Neural cell (in vitro differentiated cells): Measurements from ENCODE around the gene TOMM20. TPM values are rescaled to one million over a fixed set of nuclear protein-coding genes. Genes with fewer than 3 reads are reported as not detected.
"Not testable (repeated sequence)": the region's sequence is repeated elsewhere in the genome, so short reads cannot be mapped to it uniquely, and the experiment has no call there.

ENCODE experiments used
- H2AFZ ChIP-seq: fragments of 200-600, 300-800 bp; sonication (generic), shearing (Covaris generic); 2 replicates; pipeline ENCODE4 v1.6.0; 2014; ENCODE audit warnings: low read depth, mild to moderate bottlenecking, antibody characterized with exemption, low read length, moderate library complexity
- H3F3A ChIP-seq: fragments of 200-600 bp; shearing (Covaris generic); 2 replicates; pipeline ENCODE4 v1.6.1; 2016; ENCODE audit warnings: mild to moderate bottlenecking, moderate library complexity, mixed read lengths, antibody characterized with exemption, low read length; ENCODE audit not compliant: insufficient read depth, poor library complexity, severe bottlenecking
- H3K27ac ChIP-seq: fragments of 200-600, 300-800 bp; sonication (generic), shearing (Covaris generic); 2 replicates; pipeline ENCODE4 v1.5.1; 2014; ENCODE audit warnings: mild to moderate bottlenecking, low read length, moderate library complexity
- H3K27me3 ChIP-seq: fragments of 300-800, 200-600 bp; sonication (generic), shearing (Covaris generic); 2 replicates; pipeline ENCODE4 v1.6.0; 2014; ENCODE audit warnings: mild to moderate bottlenecking, low read depth, low read length, moderate library complexity; ENCODE audit not compliant: insufficient read depth
- H3K36me3 ChIP-seq: fragments of 300-800, 200-600 bp; sonication (generic), shearing (Covaris generic); 2 replicates; pipeline ENCODE4 v1.5.1; 2014; ENCODE audit warnings: mild to moderate bottlenecking, antibody characterized with exemption, low read length, moderate library complexity; ENCODE audit not compliant: insufficient read depth
- H3K4me2 ChIP-seq: fragments of 300-800, 200-600 bp; sonication (generic), shearing (Covaris generic); 2 replicates; pipeline ENCODE4 v1.6.0; 2014; ENCODE audit warnings: mild to moderate bottlenecking, low read length
- H3K4me3 ChIP-seq: fragments of 300-800, 200-600 bp; sonication (generic), shearing (Covaris generic); 2 replicates; pipeline ENCODE4 v1.5.1; 2014; ENCODE audit warnings: mild to moderate bottlenecking, low read length, moderate library complexity
- H3K79me2 ChIP-seq: fragments of 200-600 bp; shearing (Covaris generic); replicated peaks from 2 replicates; pipeline ENCODE4 v1.6.0; 2014; ENCODE audit warnings: mild to moderate bottlenecking, low read length, moderate library complexity; ENCODE audit not compliant: insufficient read depth
- H3K9ac ChIP-seq: fragments of 300-800, 200-600 bp; sonication (generic), shearing (Covaris generic); 2 replicates; pipeline ENCODE4 v1.6.1; 2016; ENCODE audit warnings: mild to moderate bottlenecking, low read length, mixed read lengths
- H3K9me2 ChIP-seq: fragments of 200-600 bp; shearing (Covaris generic); 2 replicates; pipeline ENCODE4 v1.6.1; 2016; ENCODE audit warnings: mild to moderate bottlenecking, low read length, mixed read lengths; ENCODE audit not compliant: insufficient read depth
- H3K9me3 ChIP-seq: fragments of 200-600, 300-800 bp; sonication (generic), shearing (Covaris generic); 2 replicates; pipeline ENCODE4 v1.6.1; 2016; ENCODE audit warnings: mild to moderate bottlenecking, mixed run types, low read length, moderate library complexity, mixed read lengths
- H4K20me1 ChIP-seq: fragments of 200-600 bp; shearing (Covaris generic); 2 replicates; pipeline ENCODE4 v1.6.1; 2016; ENCODE audit warnings: mild to moderate bottlenecking, mixed run types; ENCODE audit not compliant: insufficient read depth
- EP300 ChIP-seq: fragments of 450-650 bp; conservative IDR thresholded peaks from 2 replicates; pipeline ENCODE4 v1.6.1; 2014; ENCODE audit warnings: antibody characterized with exemption, mild to moderate bottlenecking, moderate library complexity; ENCODE audit not compliant: poor library complexity, severe bottlenecking
- EZH2 ChIP-seq: fragments of 200-600, 300-800 bp; shearing (Covaris generic), sonication (generic); IDR thresholded peaks from 2 replicates; pipeline ENCODE4 v1.6.1; 2014; ENCODE audit warnings: antibody characterized with exemption, low read length, borderline replicate concordance, mild to moderate bottlenecking; ENCODE audit not compliant: insufficient read depth, poor library complexity, severe bottlenecking
- MXI1 ChIP-seq: fragments of 450-650 bp; conservative IDR thresholded peaks from 2 replicates; pipeline ENCODE4 v1.6.1; 2014; ENCODE audit warnings: antibody characterized with exemption, mild to moderate bottlenecking; ENCODE audit not compliant: poor library complexity, severe bottlenecking
- POLR2AphosphoS5 ChIP-seq: IDR thresholded peaks from 2 replicates; pipeline ENCODE4 v1.6.1; 2012
- RAD21 ChIP-seq: fragments of 450-650 bp; conservative IDR thresholded peaks from 2 replicates; pipeline ENCODE4 v1.6.1; 2014; ENCODE audit warnings: antibody characterized with exemption, mild to moderate bottlenecking, moderate library complexity
- SMC3 ChIP-seq: fragments of 450-650 bp; conservative IDR thresholded peaks from 2 replicates; pipeline ENCODE4 v1.6.1; 2014; ENCODE audit warnings: antibody characterized with exemption, mild to moderate bottlenecking, moderate library complexity; ENCODE audit not compliant: poor library complexity
- TAF1 ChIP-seq: IDR thresholded peaks from 2 replicates; pipeline ENCODE4 v1.6.1; 2012; ENCODE audit warnings: low read depth
- polyA plus RNA-seq: library from polyadenylated mRNA; depleted of rRNA; stranded (reverse); fragments of >200 nt; gene quantifications from 2 replicates; pipeline ENCODE4 v1.2.3, GENCODE V29; 2014
- TF ChIP-seq, protein P1 (sequence below): fragments of 450-650 bp; IDR thresholded peaks from 2 replicates; pipeline ENCODE4 v1.5.1; 2014; ENCODE audit warnings: antibody characterized with exemption, mild to moderate bottlenecking, moderate library complexity; ENCODE audit not compliant: poor library complexity, severe bottlenecking
- TF ChIP-seq, protein P2 (sequence below): IDR thresholded peaks from 2 replicates; pipeline ENCODE4 v1.6.1; 2012; ENCODE audit warnings: borderline replicate concordance

Gene TOMM20
- polyA plus RNA-seq, 1 donor from 2014 or later = 175 TPM

DNA sequence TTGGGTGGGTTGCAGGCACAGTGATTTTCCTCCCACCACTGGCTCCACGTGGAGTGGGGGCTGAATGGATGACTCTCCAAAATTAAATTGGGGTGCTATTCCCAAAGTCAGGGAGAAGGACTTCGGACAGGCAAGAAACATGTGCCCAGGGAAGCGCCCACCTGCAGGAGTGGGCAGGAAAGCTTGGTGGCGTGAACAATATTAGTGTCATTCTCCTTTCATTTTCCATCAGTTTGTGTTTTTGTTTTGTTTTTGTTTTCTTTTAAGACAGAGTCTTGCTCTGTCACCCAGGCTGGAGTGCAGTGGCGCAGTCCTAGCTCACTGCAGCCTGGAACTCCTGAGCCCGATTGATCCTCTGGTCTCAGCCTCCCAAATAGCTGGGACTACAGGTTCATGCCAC, 30.1 kb downstream of the TOMM20 start:
- H3K9ac ChIP-seq = no peak overlapping the region
- no peaks in the 10 kb centered on the region for H4K20me1 ChIP-seq
- no peak overlapping the region for H3K4me2 ChIP-seq
- H3F3A ChIP-seq = no peaks in the 10 kb centered on the region
- H3K9me2 ChIP-seq = no peaks in the 10 kb centered on the region
- no peaks in the 10 kb centered on the region for H3K27me3 ChIP-seq
- H3K27ac ChIP-seq = no peak overlapping the region
- no peaks in the 10 kb centered on the region for H3K79me2 ChIP-seq
- no peaks in the 10 kb centered on the region for H3K9me3 ChIP-seq
- H3K4me3 ChIP-seq = no peak overlapping the region
- no peaks in the 10 kb centered on the region for H3K36me3 ChIP-seq
- no peak for TF ChIP-seq EZH2
- TF ChIP-seq, protein P1, sequence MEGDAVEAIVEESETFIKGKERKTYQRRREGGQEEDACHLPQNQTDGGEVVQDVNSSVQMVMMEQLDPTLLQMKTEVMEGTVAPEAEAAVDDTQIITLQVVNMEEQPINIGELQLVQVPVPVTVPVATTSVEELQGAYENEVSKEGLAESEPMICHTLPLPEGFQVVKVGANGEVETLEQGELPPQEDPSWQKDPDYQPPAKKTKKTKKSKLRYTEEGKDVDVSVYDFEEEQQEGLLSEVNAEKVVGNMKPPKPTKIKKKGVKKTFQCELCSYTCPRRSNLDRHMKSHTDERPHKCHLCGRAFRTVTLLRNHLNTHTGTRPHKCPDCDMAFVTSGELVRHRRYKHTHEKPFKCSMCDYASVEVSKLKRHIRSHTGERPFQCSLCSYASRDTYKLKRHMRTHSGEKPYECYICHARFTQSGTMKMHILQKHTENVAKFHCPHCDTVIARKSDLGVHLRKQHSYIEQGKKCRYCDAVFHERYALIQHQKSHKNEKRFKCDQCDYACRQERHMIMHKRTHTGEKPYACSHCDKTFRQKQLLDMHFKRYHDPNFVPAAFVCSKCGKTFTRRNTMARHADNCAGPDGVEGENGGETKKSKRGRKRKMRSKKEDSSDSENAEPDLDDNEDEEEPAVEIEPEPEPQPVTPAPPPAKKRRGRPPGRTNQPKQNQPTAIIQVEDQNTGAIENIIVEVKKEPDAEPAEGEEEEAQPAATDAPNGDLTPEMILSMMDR = no peak
- no peak for TF ChIP-seq MXI1
- TF ChIP-seq EP300 = no peak
- no peak for TF ChIP-seq POLR2AphosphoS5
- no peak for TF ChIP-seq SMC3
- no peak for TF ChIP-seq RAD21
- TF ChIP-seq, protein P2, sequence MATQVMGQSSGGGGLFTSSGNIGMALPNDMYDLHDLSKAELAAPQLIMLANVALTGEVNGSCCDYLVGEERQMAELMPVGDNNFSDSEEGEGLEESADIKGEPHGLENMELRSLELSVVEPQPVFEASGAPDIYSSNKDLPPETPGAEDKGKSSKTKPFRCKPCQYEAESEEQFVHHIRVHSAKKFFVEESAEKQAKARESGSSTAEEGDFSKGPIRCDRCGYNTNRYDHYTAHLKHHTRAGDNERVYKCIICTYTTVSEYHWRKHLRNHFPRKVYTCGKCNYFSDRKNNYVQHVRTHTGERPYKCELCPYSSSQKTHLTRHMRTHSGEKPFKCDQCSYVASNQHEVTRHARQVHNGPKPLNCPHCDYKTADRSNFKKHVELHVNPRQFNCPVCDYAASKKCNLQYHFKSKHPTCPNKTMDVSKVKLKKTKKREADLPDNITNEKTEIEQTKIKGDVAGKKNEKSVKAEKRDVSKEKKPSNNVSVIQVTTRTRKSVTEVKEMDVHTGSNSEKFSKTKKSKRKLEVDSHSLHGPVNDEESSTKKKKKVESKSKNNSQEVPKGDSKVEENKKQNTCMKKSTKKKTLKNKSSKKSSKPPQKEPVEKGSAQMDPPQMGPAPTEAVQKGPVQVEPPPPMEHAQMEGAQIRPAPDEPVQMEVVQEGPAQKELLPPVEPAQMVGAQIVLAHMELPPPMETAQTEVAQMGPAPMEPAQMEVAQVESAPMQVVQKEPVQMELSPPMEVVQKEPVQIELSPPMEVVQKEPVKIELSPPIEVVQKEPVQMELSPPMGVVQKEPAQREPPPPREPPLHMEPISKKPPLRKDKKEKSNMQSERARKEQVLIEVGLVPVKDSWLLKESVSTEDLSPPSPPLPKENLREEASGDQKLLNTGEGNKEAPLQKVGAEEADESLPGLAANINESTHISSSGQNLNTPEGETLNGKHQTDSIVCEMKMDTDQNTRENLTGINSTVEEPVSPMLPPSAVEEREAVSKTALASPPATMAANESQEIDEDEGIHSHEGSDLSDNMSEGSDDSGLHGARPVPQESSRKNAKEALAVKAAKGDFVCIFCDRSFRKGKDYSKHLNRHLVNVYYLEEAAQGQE = no peak
- no peak for TF ChIP-seq TAF1
- H2AFZ ChIP-seq = no peak overlapping the region

DNA sequence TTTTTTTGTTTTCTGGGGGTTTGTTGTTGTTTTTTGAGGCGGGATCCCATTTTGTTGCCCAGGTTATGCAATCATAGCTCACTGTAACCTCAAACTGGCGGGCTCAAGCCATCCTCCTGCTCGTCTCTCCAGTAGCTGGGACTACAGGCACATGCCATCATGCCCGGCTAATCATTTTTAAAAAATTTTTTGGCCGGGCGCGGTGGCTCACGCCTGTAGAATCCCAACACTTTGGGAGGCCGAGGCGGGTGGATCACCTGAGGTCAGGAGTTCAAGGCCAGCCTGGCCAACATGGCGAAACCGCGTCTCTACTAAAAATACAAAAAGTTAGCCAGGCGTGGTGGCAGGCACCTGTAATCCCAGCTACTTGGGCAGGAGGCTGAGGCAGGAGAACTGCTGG, 31.1 kb downstream of the TOMM20 start:
- not testable (repeated sequence) for H3K4me3 ChIP-seq, H3K9me3 ChIP-seq, H3K9me2 ChIP-seq, H3K9ac ChIP-seq, H3K27ac ChIP-seq, H3K36me3 ChIP-seq, H3K27me3 ChIP-seq, H2AFZ ChIP-seq, H3K79me2 ChIP-seq, H3K4me2 ChIP-seq, H3F3A ChIP-seq, H4K20me1 ChIP-seq

DNA sequence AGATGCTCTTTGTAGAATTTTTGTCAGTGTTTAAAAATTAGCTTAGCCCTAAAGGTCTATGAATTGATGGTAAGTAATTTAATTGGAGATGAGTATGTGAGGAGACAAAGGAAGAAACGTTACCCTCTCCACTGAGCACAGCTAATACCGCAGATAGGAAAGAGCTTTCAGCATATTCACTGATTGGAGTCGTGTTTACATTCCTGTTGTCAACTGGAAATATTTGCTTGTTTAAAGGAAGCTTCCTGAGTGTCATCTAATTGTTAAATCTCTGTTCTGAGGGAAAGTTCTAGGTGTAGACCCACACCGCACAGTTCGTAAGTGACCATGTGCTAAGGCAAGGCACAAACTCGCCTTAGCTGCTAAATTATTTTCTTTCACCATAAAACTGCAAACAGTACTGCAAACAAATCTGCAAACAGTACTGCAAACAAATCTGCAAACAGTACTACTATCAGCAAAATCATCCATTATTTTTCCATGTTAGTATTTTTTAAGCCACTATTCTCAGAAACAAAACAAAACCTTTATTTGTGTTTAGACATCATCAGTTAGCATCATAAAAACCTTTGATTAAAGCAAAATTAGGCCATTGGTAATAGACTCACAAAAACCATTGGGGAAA, 32.6 kb downstream of the TOMM20 start:
- Histone ChIP-seq H3F3A (no peaks in the 10 kb centered on the region), H3K27me3 (no peaks in the 10 kb centered on the region), H2AFZ (no peak overlapping the region), H3K4me3 (no peak overlapping the region), H3K9ac (no peak overlapping the region), H3K36me3 (no peaks in the 10 kb centered on the region), H4K20me1 (no peaks in the 10 kb centered on the region), H3K4me2 (no peak overlapping the region), H3K9me2 (no peaks in the 10 kb centered on the region), H3K9me3 (no peaks in the 10 kb centered on the region), H3K27ac (no peak overlapping the region), H3K79me2 (no peaks in the 10 kb centered on the region)
- no peak for TF ChIP-seq EZH2
- TF ChIP-seq, protein P2 = no peak
- TF ChIP-seq POLR2AphosphoS5 = no peak
